Skeletal muscle cell (primary cell): Measurements from ENCODE around the gene G3BP2.
A peak's percentile ranks its signal among the peaks of the same experiment; 100 is the strongest.
"Not testable (repeated sequence)": the region's sequence is repeated elsewhere in the genome, so short reads cannot be mapped to it uniquely, and the experiment has no call there.

Source experiments
- DNase-seq: peaks from one replicate; pipeline ENCODE4 v3.0.0-alpha.2; 2010; ENCODE audit warnings: low read depth
- H3K4me3 ChIP-seq: 2 replicates; pipeline ENCODE4 v1.5.1; 2011; ENCODE audit warnings: low read depth, mild to moderate bottlenecking, control low read depth, low read length, moderate library complexity

Gene G3BP2

DNA sequence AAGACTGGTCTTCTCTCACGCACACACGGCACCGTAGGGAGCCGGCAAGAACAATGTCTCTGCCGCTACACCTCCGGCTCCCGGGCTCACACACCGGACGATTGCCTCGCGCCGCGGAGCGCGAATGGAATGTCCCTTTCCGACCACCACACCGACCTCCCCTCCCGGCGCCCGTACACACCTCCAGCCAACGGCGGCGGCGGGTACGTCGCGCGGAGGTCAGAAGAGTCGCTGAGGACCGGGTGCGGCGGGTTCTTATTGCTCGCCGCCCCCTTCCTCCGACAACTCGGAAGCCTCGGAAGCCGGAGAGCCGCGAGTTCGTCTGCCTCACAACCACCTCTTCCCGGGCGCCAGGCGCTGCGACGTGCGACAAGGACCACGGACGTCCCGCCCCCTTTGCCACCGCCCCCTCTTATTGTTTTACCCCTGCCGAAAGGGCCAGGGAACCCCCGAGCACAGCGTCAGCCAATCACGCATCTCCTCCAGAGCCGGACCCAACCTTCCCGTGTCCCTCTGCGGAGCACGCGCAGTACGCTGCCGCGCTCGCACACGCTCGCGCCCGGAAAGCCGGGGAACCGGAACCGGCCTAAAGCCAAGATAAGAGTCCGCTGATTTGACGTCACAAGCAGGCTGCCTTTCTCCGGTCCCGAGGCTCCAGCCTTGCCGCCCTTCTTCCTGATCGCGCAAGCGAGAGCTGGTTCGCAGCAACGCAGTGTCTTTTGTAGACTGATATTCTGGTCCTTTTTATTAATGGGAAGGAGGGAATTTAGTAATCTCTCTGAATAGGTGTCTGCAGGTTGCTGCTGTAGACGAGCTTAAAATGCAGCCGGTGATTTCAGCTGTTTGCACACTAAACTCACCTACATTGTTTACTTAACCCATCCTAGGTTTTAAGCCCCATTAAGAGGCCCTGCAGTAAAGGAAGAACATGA lies at the start of gene G3BP2:
Gene G3BP2, minus strand, starts transcription at position 385 of the 932 bp plus-strand sequence. CDS start 11,386 bp downstream, outside the sequence.
- peak; percentile 94 for DNase-seq
- H3K4me3 ChIP-seq, result peak within 1 kb of the TSS; percentile 95

DNA sequence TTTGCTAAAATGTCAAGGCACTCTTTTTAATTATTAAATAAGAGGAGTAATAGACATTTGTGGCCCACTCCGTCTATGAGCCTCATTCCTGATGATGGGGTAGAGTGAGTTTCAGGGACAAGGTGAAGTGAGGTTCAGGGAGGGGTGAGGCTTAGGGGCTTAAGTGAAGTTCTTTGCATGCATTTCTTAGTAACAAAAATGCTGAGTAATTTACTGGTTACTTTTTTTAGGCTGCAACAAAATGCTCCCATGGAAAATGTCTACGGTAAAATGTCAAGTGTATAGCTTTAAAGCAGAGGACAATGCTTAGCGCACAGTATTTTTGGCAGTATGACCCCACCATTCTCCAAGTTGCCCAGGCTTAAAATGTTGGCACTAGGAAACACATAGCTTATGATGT lies 49.2 kb upstream of the G3BP2 start:
- no peak for DNase-seq
- H3K4me3 ChIP-seq, result no peak overlapping the region

DNA sequence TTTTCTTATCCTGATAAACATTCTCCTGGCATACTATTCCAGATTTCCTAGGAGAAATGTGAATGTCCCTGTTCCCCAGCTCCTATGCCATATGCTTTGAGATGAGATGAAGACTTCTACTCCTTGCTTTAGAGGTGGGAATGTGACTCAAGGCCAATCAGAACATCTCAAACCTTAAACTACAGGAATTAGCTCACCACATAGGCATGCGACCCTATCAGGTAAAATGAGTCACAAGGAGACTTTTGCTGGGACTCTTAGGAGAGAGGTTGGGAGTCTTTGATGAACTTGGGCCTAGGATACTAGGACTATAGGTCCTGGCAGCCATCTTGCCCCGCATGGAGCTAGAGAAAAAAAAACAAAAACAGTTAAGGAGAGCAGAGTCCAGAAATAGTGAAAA lies 45.3 kb upstream of the G3BP2 start:
- H3K4me3 ChIP-seq, result no peak overlapping the region
- DNase-seq, result no peak

DNA sequence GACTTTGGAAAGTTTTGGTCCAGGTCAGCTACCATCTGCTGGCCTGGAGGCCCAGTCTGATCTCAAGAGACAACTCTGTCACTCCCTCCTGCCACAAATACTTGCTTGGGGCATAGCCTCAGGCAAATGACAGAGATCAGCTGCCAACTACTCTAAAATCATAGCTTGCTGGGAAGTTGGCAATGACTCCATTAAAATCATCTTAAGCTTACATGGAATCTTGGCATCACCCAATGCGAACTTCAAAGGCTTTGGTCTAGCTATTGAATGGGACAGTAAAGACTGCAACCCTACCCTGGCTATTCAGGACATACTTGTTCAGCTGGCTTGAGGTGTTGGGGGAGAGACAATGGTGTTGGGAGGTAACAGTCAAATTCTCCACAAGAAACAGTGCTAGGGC lies 44.2 kb upstream of the G3BP2 start:
- DNase-seq, result no peak
- H3K4me3 ChIP-seq, result no peak overlapping the region

DNA sequence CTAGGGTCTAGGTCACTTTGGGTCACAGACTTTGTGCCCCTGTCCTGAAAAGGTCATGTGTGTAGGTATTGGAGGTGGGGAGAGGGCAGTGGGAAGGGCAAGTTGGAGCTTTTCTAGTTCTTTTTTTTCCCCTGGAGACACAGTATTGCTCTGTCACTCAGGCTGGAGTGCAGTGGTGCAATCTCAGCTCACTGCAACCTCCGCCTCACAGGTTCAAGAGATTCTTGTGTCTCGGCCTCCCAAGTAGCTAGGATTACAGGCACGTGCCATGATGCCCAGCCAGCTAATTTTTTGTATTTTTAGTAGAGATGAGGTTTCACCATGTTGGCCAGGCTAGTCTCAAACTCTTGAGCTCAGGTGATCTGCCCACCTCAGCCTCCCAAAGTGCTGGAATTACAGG lies 42.8 kb upstream of the G3BP2 start:
- not testable (repeated sequence) for H3K4me3 ChIP-seq, DNase-seq

DNA sequence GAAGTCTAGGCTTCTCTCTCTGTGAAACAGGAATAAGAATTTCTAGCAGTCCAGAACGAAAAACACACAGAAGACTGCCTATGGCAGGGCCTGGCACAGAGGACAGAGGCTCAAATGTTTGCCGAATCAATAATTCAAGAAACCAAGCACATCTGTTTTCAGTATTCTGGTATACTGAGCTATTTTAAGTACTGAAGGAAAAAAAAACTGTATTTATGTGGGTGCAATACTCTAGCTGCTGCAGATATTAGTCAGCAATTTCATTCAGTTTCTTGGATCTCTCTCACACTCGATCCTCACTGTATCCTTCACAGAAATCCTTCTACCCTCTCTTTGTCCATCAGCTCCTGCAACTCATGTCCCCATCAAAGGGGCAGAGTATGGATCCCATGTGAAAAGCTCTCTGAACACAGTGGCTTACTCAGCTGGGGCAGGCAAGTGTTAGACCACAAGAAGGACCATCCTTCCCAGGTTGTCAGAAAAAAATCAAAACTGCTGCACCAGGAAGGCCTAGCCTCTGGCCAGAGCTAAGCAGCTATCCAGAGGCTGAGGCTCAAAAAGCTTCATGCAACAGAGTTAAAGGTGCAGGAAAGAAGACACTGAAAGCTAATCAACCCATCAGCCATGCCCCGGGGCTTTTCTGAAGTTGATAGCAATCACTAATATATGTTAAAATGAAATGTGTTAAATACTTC lies 42.0 kb upstream of the G3BP2 start:
- no peak for DNase-seq
- H3K4me3 ChIP-seq, result no peak overlapping the region

DNA sequence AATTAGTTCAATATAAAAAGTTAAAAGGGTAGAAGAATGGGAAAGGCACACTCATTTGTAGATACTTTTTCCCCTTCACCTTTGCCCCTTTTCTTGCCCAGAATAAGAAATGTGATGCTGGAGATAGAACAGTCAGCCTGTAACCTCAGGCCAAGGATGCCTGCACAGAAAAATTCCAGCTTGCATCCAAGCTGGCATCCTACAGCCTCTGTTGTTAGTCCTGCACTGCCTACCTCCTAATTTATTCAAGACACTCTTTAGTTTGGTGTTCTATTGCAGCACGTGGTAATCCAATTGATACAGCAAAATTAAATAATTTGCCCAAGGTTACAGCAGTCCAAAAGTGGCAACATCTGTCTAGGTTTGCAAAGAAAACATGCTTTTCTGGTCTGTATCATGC lies 41.5 kb upstream of the G3BP2 start:
- no peak for DNase-seq
- no peak overlapping the region for H3K4me3 ChIP-seq

DNA sequence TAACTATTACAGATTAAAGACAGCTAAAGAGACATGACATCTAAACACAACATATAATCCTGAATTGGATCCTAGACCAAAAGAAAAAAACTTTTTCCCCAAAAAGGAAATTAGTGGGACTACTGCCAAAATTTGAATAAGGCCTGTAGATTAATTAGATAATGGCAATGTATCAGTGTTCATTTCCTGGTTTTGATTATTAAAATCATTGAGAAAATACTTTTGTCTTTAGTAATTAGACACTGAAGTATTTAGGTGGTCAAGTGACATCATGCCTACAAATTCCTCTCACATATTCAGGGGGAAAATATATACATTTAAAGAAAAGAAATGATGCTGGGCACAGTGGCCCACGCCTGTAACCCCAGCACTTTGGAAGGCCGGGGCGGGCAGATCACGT lies 40.8 kb upstream of the G3BP2 start:
- no peak overlapping the region for H3K4me3 ChIP-seq
- DNase-seq, result no peak

DNA sequence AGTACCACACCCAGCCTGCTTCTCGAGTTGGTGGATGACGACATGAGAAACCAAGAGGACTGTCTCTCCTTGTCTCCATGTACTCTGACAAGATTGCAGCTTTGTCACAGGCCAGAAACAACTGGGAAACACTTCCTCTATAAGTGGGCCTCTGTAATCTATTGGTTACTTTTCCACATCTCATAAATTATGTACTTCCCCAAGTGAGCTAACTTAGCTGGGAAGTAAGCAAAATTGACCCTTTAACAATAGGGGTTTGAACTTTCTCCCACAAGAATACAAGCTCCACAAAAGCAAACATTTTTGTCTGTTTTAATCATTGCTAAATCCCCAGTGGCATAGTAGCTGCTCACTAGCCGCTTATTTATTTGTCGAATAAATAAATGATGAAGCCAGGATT lies 37.0 kb upstream of the G3BP2 start:
- peak; percentile 14 for DNase-seq

DNA sequence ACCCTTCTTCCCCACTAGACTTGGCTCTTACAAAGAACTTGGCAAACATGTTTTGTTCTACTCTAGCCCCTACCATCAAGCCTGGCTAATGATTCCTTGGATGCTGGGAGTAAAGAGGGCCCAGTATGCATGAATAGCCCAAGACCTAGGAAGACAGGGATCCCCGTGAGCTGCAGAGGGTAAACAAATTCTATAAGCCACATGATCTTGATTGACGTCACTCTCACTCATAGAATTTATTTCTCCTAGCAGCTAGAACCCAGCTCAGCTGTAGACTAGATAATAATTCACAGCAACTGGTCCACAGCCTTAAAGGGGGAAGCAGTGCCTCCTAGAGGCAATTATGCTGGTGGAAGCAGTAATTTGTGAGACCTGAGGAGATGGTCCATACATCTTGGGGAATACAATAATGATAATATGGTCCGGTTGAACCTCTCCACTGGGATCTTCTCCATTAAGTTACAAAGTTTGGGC lies 35.0 kb upstream of the G3BP2 start:
- no peak overlapping the region for H3K4me3 ChIP-seq
- DNase-seq, result no peak

More for the DNA sequence above, 37.0 kb upstream of the G3BP2 start:
- H3K4me3 ChIP-seq, result no peak overlapping the region

DNA sequence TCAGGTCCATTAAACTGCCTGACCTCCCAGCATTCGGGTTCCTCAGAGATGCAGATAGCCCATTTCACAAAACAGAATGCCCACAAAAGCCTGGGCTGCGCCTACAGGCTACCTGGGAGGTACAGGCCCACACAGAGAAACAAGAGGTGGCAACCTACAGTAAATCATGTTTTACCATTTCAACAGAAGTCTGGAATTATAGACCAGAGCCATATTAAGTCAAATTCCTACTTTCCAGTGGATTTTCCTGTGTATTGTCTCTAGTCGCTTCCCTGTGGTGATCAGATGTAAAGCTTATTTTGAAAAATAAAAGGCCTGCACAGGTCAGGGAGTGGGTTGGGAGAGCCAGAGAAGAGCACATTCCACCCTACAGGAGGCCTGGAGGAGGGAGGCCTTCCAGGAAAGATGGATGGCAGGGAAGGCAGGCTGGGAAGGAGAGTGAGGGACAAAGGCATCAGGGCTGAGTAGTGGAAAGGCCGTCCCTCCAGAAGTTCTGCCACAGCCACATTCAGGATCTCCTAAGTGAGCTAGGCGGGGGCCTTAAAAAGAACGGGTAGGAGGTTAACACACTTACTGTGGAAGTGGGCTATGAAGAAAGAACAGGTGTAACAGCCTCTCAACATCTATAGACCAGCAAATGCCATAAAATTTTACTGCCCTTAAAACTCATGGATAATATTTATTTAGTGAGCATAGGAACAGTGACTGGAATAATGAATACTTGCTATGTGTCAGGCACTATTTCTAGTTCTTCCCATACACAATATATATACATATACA lies 32.2 kb upstream of the G3BP2 start:
- no peak for DNase-seq
- no peak overlapping the region for H3K4me3 ChIP-seq

DNA sequence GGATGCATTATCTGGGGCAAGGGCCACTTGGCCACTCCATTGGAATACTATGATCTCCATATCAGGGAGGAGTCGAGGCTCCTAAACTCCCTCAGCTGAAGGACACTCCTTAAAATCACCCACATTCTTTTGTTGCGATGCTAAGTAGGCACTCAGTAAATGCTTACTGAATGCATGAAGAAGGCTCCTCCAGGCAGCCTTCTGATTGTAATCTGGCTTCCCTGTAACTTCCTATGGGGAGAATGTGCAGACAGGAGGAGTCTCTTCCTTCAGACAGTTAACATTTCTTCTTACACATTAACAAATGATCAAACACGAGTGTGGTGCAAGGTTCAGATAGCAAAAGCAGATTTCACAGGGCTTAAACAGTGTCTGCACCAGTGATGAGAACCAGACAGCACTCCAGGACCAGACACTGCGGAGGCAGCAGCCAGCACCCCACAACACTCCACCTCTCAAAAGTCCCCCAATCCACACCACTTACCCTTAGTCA lies 29.8 kb upstream of the G3BP2 start:
- H3K4me3 ChIP-seq, result no peak overlapping the region
- no peak for DNase-seq

DNA sequence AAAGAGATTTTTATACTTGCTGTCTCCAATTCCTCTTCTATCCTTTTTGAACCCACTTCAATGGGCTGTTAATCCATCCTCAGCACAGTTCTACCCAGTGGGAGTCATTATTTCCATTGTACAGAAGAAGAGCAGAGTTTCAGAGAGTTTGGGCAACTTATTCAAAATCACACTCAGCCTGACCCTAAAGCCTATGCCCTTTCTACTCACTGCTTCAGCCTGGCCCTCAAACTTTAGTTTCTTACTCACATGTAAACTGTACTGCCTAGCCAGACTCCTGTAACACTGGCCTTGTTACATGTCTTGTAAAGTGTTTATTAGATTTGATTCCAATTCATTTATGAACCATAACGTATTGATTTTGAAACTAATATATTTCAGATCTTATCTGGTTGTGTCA lies 26.1 kb upstream of the G3BP2 start:
- H3K4me3 ChIP-seq, result no peak overlapping the region
- no peak for DNase-seq

DNA sequence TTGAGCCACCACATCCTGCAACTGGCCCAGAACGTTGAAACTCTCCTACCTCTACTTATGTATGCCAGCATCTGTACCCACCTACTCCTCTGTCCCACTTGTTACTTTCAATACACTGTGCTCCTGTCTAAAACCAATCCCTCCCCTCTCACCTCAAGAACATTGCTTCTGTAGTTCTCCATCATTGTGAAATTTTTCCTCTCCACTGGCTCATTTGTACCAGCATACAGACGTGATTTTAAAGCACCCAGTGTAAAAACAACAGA lies 25.7 kb upstream of the G3BP2 start:
- H3K4me3 ChIP-seq, result no peak overlapping the region
- no peak for DNase-seq

DNA sequence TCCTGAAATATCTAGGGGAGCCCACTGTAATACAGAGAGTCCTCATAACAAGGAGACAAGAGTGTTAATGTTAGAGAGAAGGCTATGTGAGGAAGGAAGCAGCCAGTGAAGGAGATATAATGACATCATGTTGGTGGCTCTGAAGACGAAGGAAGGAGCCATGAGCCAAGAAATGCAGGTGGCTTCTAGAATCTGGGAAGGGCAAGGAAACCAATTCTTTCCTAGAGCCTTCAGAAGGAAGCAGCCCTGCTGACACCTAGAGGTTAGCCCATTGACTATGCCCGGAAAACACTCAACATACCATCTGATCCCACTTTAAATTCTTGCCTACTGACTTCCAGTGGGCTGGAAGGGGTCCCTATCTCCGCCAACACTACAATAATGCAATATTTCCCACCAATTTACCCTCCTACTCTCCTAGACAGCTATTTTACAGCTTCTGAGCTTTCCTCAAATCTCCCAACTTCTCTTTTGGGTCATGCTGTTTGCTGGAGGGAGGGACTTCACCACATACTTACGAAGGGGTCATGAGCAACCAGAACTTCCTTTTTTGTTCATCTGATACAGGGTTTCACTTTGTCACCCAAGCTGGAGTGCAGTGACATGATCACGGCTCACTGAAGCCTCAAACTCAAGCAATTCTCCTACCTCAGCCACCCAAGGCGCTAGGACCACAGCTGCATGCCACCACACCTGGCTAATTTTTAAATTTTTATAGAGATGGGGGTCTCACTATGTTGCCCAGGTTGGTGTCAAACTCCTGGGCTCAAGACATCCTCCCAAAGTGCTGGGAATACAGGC lies 25.2 kb upstream of the G3BP2 start:
- DNase-seq, result no peak
- no peak overlapping the region for H3K4me3 ChIP-seq

DNA sequence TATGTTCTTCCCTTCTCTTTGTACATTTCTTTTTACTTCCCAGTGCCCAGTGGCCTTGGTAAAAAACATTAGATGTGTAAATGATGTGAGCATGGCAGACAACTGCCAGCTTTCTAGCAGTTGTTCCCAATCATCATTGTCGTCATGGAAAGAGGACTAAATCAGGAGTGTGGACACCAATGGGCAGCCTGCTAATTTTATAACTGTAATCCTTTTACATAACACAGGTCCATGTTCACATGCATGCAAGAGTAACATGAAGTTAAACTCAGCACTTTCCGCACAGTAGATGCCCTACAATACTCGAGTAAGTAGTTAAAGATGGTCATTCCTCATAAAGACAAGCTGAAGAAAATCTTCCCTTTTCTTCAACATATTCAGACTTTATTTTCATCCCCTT lies 23.4 kb upstream of the G3BP2 start:
- DNase-seq, result no peak
- no peak overlapping the region for H3K4me3 ChIP-seq

DNA sequence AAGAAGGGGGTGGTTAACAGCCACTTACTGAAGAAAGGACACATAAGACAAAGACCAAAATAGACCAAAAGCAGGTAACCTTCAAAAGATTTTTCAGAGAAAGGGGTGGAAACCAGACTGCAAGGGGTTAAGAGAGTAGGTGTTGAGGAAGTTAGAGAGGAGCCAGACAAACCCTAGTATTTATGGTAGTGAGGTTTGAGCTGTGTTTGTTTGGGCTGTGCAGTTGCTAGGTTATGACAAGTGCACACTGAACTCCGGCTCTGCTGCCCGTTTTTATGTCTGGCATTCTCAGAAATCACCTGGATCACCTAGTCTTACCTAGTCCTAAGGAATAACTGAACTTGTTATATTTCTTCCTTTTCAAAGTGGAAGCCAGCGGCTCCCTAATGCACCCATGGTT lies 22.9 kb upstream of the G3BP2 start:
- no peak for DNase-seq
- H3K4me3 ChIP-seq, result no peak overlapping the region

DNA sequence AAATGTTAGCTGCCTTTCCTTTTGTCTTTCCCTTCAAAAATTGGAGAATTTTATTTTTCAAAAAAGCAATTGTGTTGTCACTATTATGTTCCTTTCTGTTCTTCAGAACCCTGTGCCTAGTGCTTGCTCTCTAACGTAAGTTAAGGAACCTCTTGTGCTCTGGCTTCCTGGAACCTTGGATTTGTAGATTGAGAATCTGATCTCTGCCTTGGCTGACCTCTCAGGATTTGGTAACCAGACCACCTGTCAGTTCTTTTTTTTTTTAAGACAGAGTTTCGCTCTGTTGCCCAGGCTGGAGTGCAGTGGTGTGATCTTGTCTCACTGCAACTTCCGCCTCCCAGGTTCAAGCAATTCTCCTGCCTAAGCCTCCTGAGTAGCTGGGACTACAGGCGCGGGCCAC lies 18.9 kb upstream of the G3BP2 start:
- not testable (repeated sequence) for H3K4me3 ChIP-seq, DNase-seq

DNA sequence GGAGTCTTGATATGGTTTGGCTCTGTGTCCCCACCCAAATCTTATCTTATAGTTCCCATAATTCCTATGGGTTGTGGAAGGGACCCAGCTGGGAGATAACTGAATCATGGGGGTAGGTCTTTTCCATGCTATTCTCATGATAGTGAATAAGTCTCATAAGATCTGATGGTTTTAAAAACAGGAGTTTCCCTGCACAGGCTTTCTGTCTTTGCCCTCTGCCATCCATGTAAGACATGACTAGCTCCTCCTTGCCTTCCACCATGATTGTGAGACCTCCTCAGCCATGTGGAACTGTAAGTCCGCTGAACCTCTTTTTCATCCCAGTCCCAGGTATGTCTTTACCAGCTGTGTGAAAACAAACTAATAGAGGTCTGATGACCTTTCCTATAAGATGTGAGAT lies 13.9 kb upstream of the G3BP2 start:
- DNase-seq, H3K4me3 ChIP-seq: not testable (repeated sequence)
